ENCODE data around the gene MYOF. TPM values are rescaled to one million over a fixed set of nuclear protein-coding genes. Genes with fewer than 3 reads are reported as not detected.

Gene MYOF
- total and polyA plus RNA-seq, 2 of the 8 experiments (the other 6 are each of a cell fraction or from before 2014, with no cell fraction given): 0.98 to 2.3 TPM

DNA sequence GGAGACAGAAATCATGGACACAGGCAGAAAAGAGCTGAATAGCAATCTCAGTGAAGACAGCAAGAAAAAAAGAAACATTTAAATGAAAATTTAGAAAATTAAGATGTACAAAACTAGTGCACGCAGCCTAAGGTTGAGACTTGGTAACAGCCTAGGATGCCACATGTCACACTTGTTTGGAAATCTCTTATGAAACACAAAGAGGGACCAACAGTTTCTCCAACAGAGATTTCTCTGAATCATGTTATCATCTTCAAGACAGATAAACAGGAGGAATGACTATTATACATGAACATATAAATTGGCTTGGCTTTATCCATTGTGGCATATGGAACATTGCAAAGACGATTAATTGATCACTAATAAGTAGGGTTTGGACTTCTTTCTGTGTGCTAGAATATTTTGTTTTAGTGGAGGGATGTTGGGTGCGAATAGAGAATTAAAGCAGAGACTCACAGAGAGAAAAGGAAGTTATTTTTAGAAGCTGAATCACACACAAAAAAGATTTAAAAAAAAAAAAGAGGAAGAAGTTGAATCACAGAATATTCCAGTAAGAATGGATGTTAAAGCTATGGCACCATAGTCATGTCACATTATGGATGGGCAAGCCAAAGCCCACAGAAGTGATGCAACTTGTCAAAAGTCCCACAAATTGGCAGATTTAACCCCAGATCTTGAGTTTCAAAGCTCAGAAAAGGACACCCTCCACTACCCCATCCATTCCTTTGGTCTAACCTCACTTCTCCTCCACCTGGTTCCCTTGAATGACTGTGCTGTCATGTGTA is 91.6 kb downstream of the MYOF start (continued):
- TF ChIP-seq PHF8 (conservative IDR thresholded peaks at IDR 0.05; ENCODE audit: low read depth, low read length): no peak
- no peak for TF ChIP-seq TBP (IDR thresholded peaks at IDR 0.05; ENCODE audit: low read depth, low read length)
- no peak for TF ChIP-seq JUN (IDR thresholded peaks at IDR 0.05; ENCODE audit: low read depth, low read length)
- no peak for TF ChIP-seq RFX5 (IDR thresholded peaks at IDR 0.05; ENCODE audit: borderline replicate concordance, low read depth, low read length)
- no peak for TF ChIP-seq POU5F1 (IDR thresholded peaks at IDR 0.05; ENCODE audit: low read depth, low read length)
- no peak for TF ChIP-seq SP4 (IDR thresholded peaks at IDR 0.05; ENCODE audit: low read length)
- no peak for TF ChIP-seq EGR1 (IDR thresholded peaks at IDR 0.05; ENCODE audit: borderline replicate concordance, low read depth, low read length)
- no peak for TF ChIP-seq YY1 (IDR thresholded peaks at IDR 0.05; ENCODE audit: low read depth, low read length)
